Natural killer cell (primary cell): ENCODE measurements around the gene RAD51AP1. TPM values are rescaled to one million over a fixed set of nuclear protein-coding genes. Genes with fewer than 3 reads are reported as not detected.

Source experiments
- ATAC-seq, 3 donors: fragments of 150-1000 bp in 2 of 3; fragments of 200-7000 bp in 1 of 3; cut with Tn5 transposase; 1 replicate in 1 of 3; 2 replicates in 2 of 3; pipeline ENCODE4 v1.10.0; 2021; ENCODE audit warnings: mild to moderate bottlenecking in 2 of 3, moderate library complexity in 2 of 3
- DNase-seq, 2 donors: peaks; one replicate each; pipeline versions ENCODE4 v3.0.0 to v3.0.0-alpha.2; 2013 to 2021; ENCODE audit warnings: mixed read lengths in 1 of 2
- H3K27ac ChIP-seq: one replicate; pipeline ENCODE4 v1.5.1; 2013; ENCODE audit warnings: mild to moderate bottlenecking, low read length
- H3K27me3 ChIP-seq: one replicate; pipeline ENCODE4 v1.6.1; 2013; ENCODE audit warnings: low read length; ENCODE audit not compliant: control insufficient read depth, insufficient read depth
- H3K36me3 ChIP-seq: one replicate; pipeline ENCODE4 v1.6.1; 2013; ENCODE audit warnings: low read length; ENCODE audit not compliant: control insufficient read depth, insufficient read depth
- H3K4me1 ChIP-seq: one replicate; pipeline ENCODE4 v1.6.1; 2013; ENCODE audit warnings: low read length; ENCODE audit not compliant: control insufficient read depth, insufficient read depth
- H3K4me3 ChIP-seq: one replicate; pipeline ENCODE4 v1.5.1; 2013; ENCODE audit warnings: low read length
- H3K9me3 ChIP-seq: one replicate; pipeline ENCODE4 v1.6.1; 2013; ENCODE audit warnings: low read length; ENCODE audit not compliant: control insufficient read depth, insufficient read depth
- H3K27ac Mint-ChIP-seq, 2 donors: one replicate each; pipeline ENCODE4 v1.8.0; 2022; ENCODE audit warnings: mild to moderate bottlenecking in 2 of 2, mixed read lengths in 2 of 2, moderate library complexity in 1 of 2
- H3K27me3 Mint-ChIP-seq, 2 donors: one replicate each; pipeline ENCODE4 v1.8.0; 2022; ENCODE audit warnings: low read depth in 2 of 2, mixed read lengths in 2 of 2
- H3K36me3 Mint-ChIP-seq: one replicate; pipeline ENCODE4 v1.8.0; 2022; ENCODE audit warnings: mixed read lengths
- H3K4me1 Mint-ChIP-seq, 2 donors: one replicate each; pipeline ENCODE4 v1.8.0; 2022; ENCODE audit warnings: mixed read lengths in 2 of 2
- H3K4me3 Mint-ChIP-seq: one replicate; pipeline ENCODE4 v1.8.0; 2022; ENCODE audit warnings: mild to moderate bottlenecking, moderate library complexity, mixed read lengths
- H3K9me3 Mint-ChIP-seq, 2 donors: one replicate each; pipeline ENCODE4 v1.8.0; 2022; ENCODE audit warnings: mixed read lengths in 2 of 2
- WGBS: methylation state at CpG from one replicate; pipeline ENCODE4 v1.1.7; 2013; ENCODE audit warnings: missing lambda C conversion rate; ENCODE audit not compliant: insufficient coverage; 5-methylcytosine and 5-hydroxymethylcytosine counted together
- intact Hi-C: fragments of 100-400 bp; cut with micrococcal nuclease; formaldehyde crosslinking; loops from one replicate; pipeline ENCODE4 v1.14.2; 2022
- total RNA-seq, 4 donors: library from RNA; stranded (reverse); fragments of 120-200 nt in 1 of 4; gene quantifications; one replicate each; pipeline versions ENCODE4 v1.2.3 to v1.2.4, GENCODE V29; 2013 to 2022
- TF ChIP-seq, protein P1 (sequence below): fragments of 200-600 bp; IDR thresholded peaks from one replicate; pipeline ENCODE4 v1.8.0; 2022; ENCODE audit warnings: antibody characterized with exemption

The RAD51AP1 gene
- total RNA-seq, 3 donors from 2014 or later (not counting 1 experiment from before 2014, with no cell fraction given) = 3.4 to 5.4 (median 5.2) TPM

DNA sequence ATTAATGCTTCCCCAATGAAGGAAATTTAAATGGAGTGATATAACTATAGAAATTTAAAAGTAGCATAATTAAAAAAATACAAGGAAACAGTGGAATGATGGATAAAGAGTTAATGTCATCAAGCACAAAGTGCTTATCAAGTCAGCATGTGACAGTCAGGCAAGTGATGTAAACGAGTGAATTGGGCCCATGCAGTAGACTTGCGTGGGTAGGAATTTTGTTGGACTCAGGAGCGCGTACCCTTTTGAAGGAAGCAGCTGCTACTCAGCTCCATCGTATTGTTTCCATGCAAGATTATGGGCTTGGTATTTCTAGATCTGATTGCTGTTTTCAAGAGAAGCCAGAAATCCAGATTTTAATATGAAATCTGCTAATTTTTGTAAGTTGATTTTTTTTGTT, 18.9 kb downstream of the RAD51AP1 start:
- H3K4me1 ChIP-seq = peaks cover 12% of the 10 kb centered on the region
- Mint-ChIP-seq H3K36me3 (no peaks in the 10 kb centered on the region), H3K27me3 (peaks cover 2 to 3% of the 10 kb centered on the region in 2 donors), H3K4me1 (peaks cover 9 to 10% of the 10 kb centered on the region in 2 donors), H3K27ac (no peak overlapping the region), H3K9me3 (no peaks in the 10 kb centered on the region), H3K4me3 (no peak overlapping the region)
- ATAC-seq (no peak), DNase-seq (no peak)
- H3K27ac ChIP-seq = no peak overlapping the region
- TF ChIP-seq, protein P1, sequence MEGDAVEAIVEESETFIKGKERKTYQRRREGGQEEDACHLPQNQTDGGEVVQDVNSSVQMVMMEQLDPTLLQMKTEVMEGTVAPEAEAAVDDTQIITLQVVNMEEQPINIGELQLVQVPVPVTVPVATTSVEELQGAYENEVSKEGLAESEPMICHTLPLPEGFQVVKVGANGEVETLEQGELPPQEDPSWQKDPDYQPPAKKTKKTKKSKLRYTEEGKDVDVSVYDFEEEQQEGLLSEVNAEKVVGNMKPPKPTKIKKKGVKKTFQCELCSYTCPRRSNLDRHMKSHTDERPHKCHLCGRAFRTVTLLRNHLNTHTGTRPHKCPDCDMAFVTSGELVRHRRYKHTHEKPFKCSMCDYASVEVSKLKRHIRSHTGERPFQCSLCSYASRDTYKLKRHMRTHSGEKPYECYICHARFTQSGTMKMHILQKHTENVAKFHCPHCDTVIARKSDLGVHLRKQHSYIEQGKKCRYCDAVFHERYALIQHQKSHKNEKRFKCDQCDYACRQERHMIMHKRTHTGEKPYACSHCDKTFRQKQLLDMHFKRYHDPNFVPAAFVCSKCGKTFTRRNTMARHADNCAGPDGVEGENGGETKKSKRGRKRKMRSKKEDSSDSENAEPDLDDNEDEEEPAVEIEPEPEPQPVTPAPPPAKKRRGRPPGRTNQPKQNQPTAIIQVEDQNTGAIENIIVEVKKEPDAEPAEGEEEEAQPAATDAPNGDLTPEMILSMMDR = no peak
- H3K27me3 ChIP-seq = no peaks in the 10 kb centered on the region
- no peaks in the 10 kb centered on the region for H3K36me3 ChIP-seq
- H3K4me3 ChIP-seq = no peak overlapping the region
- H3K9me3 ChIP-seq = no peaks in the 10 kb centered on the region
- intact Hi-C loops = no loop called here
- WGBS = 96% methylated on average over 5 of the region's 5 CpGs

DNA sequence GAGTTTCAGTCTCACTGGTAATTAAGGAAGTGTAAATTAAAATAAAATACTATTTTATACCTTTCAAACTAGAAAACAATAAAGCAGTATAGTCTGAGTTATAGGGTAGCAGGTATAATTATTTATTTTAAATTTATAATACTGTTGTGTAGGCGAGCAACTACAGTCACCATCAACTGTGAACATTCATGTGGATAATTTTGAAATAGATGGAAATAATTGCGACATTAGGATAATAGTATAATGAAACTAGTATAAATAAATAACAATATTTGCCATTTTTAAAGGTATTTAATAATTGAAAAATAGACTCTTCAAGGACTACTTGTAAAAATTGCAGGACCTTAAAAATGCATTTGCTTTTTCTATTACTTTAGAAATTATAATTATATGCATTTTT, 19.5 kb downstream of the RAD51AP1 start:
- no peaks in the 10 kb centered on the region for H3K36me3 Mint-ChIP-seq
- no peak overlapping the region for H3K27ac Mint-ChIP-seq
- peaks cover 13% of the 10 kb centered on the region for H3K4me1 ChIP-seq
- H3K4me3 ChIP-seq = no peak overlapping the region
- H3K4me1 Mint-ChIP-seq = peaks cover 10 to 11% of the 10 kb centered on the region in 2 donors
- H3K4me3 Mint-ChIP-seq = no peak overlapping the region
- no peak overlapping the region for H3K27ac ChIP-seq
- no peak for ATAC-seq
- no peaks in the 10 kb centered on the region for H3K9me3 ChIP-seq
- DNase-seq = no peak
- TF ChIP-seq, protein P1 = no peak
- intact Hi-C loops = no loop called here
- WGBS = no CpG with 5 or more reads among the region's 2 CpGs
- peaks cover 2 to 9% of the 10 kb centered on the region in 2 donors for H3K27me3 Mint-ChIP-seq
- H3K36me3 ChIP-seq = no peaks in the 10 kb centered on the region
- no peaks in the 10 kb centered on the region for H3K9me3 Mint-ChIP-seq
- H3K27me3 ChIP-seq = no peaks in the 10 kb centered on the region

DNA sequence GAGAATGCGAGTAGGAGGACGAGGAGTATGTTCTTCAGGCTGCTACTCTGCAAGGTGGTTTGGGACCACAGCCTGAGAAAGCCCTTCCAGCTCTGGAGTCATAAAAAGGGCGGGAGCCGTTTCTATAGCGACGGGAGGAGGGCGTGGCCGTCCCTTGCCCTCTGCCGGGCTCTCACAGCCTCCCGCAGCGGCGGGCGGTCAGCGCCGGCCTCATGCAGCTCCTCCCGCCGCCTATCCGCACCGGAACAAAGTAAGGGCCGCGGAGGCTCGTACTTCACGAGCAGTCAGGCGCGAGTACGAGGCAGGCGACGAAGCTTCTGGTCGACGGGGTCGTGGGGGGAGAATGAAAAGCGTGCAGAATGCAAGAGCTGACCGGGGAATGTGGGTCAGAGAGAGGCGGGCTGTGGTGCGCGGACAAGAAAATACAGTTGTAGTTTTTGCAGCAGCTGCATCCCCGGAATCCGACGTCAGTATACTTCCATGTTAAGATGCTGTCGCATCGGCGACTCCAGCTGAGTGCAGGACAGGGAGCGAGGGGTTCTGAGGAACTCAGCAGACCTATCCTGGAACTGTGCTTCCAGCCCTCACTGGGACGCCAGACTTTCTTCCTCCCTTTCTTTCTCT, 23.5 kb downstream of the RAD51AP1 start, which contains the start of gene DYRK4:
TSS of gene DYRK4 (plus strand) at position 175 of the 624 bp plus-strand sequence. CDS start at position 213, 38 bp downstream.
- no peaks in the 10 kb centered on the region for H3K36me3 Mint-ChIP-seq
- H3K27ac Mint-ChIP-seq = peak within 1 kb of the TSS in 1 of 2 donors; percentile 54
- no peaks in the 10 kb centered on the region for H3K9me3 Mint-ChIP-seq
- peak within 1 kb of the TSS; percentile 2 for H3K4me3 ChIP-seq
- TF ChIP-seq, protein P1 = no peak
- ATAC-seq (peak; percentile 59 to 74 (median 68)), DNase-seq (peak; percentile 9 to 22)
- peaks cover 4 to 19% of the 10 kb centered on the region in 2 donors for H3K27me3 Mint-ChIP-seq
- no peaks in the 10 kb centered on the region for H3K36me3 ChIP-seq
- peaks cover 18 to 23% of the 10 kb centered on the region in 2 donors for H3K4me1 Mint-ChIP-seq
- 27% methylated on average over 44 of the region's 44 CpGs for WGBS
- intact Hi-C loops = no loop called here
- no peak within 1 kb of the TSS for H3K27ac ChIP-seq
- peaks cover 25% of the 10 kb centered on the region for H3K4me1 ChIP-seq
- no peaks in the 10 kb centered on the region for H3K27me3 ChIP-seq
- H3K4me3 Mint-ChIP-seq = peak within 1 kb of the TSS; percentile 85
- no peaks in the 10 kb centered on the region for H3K9me3 ChIP-seq
